ENCODE data around the gene TRAF3.
"Not testable (repeated sequence)": the region's sequence is repeated elsewhere in the genome, so short reads cannot be mapped to it uniquely, and the experiment has no call there.

The TRAF3 gene

GRCh38 chr14:102873131-102873530 lies 95.9 kb downstream of the TRAF3 start:
- no peaks in the 10 kb centered on the region for H3K9me3 ChIP-seq (ENCODE audit: control insufficient read depth in 1 of 2, low read length in 2 of 2)
- no peak overlapping the region for H3K9ac ChIP-seq (ENCODE audit: low read depth in 1 of 2, low read length in 2 of 2)
- no peak overlapping the region for H3K27ac ChIP-seq (ENCODE audit: low read depth, low read length)
- peaks cover 22 to 27% of the 10 kb centered on the region in 2 donors for H3K4me1 ChIP-seq (ENCODE audit: control insufficient read depth in 1 of 2, insufficient read depth in 2 of 2, low read length in 2 of 2)
- no peak overlapping the region for H3K4me3 ChIP-seq (ENCODE audit: low read depth in 1 of 2, low read length in 2 of 2)
- H3K27me3 ChIP-seq (ENCODE audit: control insufficient read depth in 1 of 2, insufficient read depth in 2 of 2, low read length in 2 of 2): no peaks in the 10 kb centered on the region
- H3K36me3 ChIP-seq (ENCODE audit: control insufficient read depth in 1 of 2, insufficient read depth in 2 of 2, low read length in 2 of 2): peaks cover 27 to 46% of the 10 kb centered on the region in 2 donors

- no peak overlapping the region for H3K4me3 ChIP-seq (ENCODE audit: low read depth in 1 of 2, low read length in 2 of 2)
- no peaks in the 10 kb centered on the region for H3K27me3 ChIP-seq (ENCODE audit: control insufficient read depth in 1 of 2, insufficient read depth in 2 of 2, low read length in 2 of 2)
- peaks cover 22 to 26% of the 10 kb centered on the region in 2 donors for H3K4me1 ChIP-seq (ENCODE audit: control insufficient read depth in 1 of 2, insufficient read depth in 2 of 2, low read length in 2 of 2)
- no peak overlapping the region for H3K9ac ChIP-seq (ENCODE audit: low read depth in 1 of 2, low read length in 2 of 2)
- H3K36me3 ChIP-seq (ENCODE audit: control insufficient read depth in 1 of 2, insufficient read depth in 2 of 2, low read length in 2 of 2): peaks cover 27 to 48% of the 10 kb centered on the region in 2 donors
- H3K9me3 ChIP-seq (ENCODE audit: control insufficient read depth in 1 of 2, low read length in 2 of 2): no peaks in the 10 kb centered on the region
- H3K27ac ChIP-seq (ENCODE audit: low read depth, low read length): peak overlapping the region; percentile 17
Measured at GRCh38 chr14:102873546-102874061, 96.4 kb downstream of the TRAF3 start.

- H3K9ac ChIP-seq (ENCODE audit: low read depth in 1 of 2, low read length in 2 of 2): no peak overlapping the region
- peaks cover 23 to 25% of the 10 kb centered on the region in 2 donors for H3K4me1 ChIP-seq (ENCODE audit: control insufficient read depth in 1 of 2, insufficient read depth in 2 of 2, low read length in 2 of 2)
- no peak overlapping the region for H3K27ac ChIP-seq (ENCODE audit: low read depth, low read length)
- no peak overlapping the region for H3K4me3 ChIP-seq (ENCODE audit: low read depth in 1 of 2, low read length in 2 of 2)
- H3K9me3 ChIP-seq (ENCODE audit: control insufficient read depth in 1 of 2, low read length in 2 of 2): no peaks in the 10 kb centered on the region
- H3K36me3 ChIP-seq (ENCODE audit: control insufficient read depth in 1 of 2, insufficient read depth in 2 of 2, low read length in 2 of 2): peaks cover 20 to 42% of the 10 kb centered on the region in 2 donors
- H3K27me3 ChIP-seq (ENCODE audit: control insufficient read depth in 1 of 2, insufficient read depth in 2 of 2, low read length in 2 of 2): no peaks in the 10 kb centered on the region
Measured at GRCh38 chr14:102875652-102876051, 98.4 kb downstream of the TRAF3 start.

GRCh38 chr14:102877511-102877910 lies 100.3 kb downstream of the TRAF3 start:
- H3K9ac ChIP-seq (ENCODE audit: low read depth in 1 of 2, low read length in 2 of 2); H3K9me3 ChIP-seq (ENCODE audit: control insufficient read depth in 1 of 2, low read length in 2 of 2); H3K27ac ChIP-seq (ENCODE audit: low read depth, low read length); H3K4me3 ChIP-seq (ENCODE audit: low read depth in 1 of 2, low read length in 2 of 2); H3K27me3 ChIP-seq (ENCODE audit: control insufficient read depth in 1 of 2, insufficient read depth in 2 of 2, low read length in 2 of 2): not testable (repeated sequence)
- Histone ChIP-seq H3K4me1 (ENCODE audit: control insufficient read depth in 1 of 2, insufficient read depth in 2 of 2, low read length in 2 of 2) (peaks cover 18% of the 10 kb centered on the region in 2 donors), H3K36me3 (ENCODE audit: control insufficient read depth in 1 of 2, insufficient read depth in 2 of 2, low read length in 2 of 2) (peaks cover 12 to 29% of the 10 kb centered on the region in 2 donors)

- H3K27ac ChIP-seq (ENCODE audit: low read depth, low read length): no peak overlapping the region
- no peaks in the 10 kb centered on the region for H3K27me3 ChIP-seq (ENCODE audit: control insufficient read depth in 1 of 2, insufficient read depth in 2 of 2, low read length in 2 of 2)
- no peak overlapping the region for H3K4me3 ChIP-seq (ENCODE audit: low read depth in 1 of 2, low read length in 2 of 2)
- H3K36me3 ChIP-seq (ENCODE audit: control insufficient read depth in 1 of 2, insufficient read depth in 2 of 2, low read length in 2 of 2): peaks cover 12 to 27% of the 10 kb centered on the region in 2 donors
- no peak overlapping the region for H3K9ac ChIP-seq (ENCODE audit: low read depth in 1 of 2, low read length in 2 of 2)
- no peaks in the 10 kb centered on the region for H3K9me3 ChIP-seq (ENCODE audit: control insufficient read depth in 1 of 2, low read length in 2 of 2)
- H3K4me1 ChIP-seq (ENCODE audit: control insufficient read depth in 1 of 2, insufficient read depth in 2 of 2, low read length in 2 of 2): peaks cover 11 to 12% of the 10 kb centered on the region in 2 donors
Measured at GRCh38 chr14:102878174-102878969, 101.1 kb downstream of the TRAF3 start.

- Histone ChIP-seq H3K4me1 (ENCODE audit: control insufficient read depth in 1 of 2, insufficient read depth in 2 of 2, low read length in 2 of 2) (peaks cover 4 to 5% of the 10 kb centered on the region in 2 donors), H3K27me3 (ENCODE audit: control insufficient read depth in 1 of 2, insufficient read depth in 2 of 2, low read length in 2 of 2) (no peaks in the 10 kb centered on the region), H3K27ac (ENCODE audit: low read depth, low read length) (no peak overlapping the region), H3K9ac (ENCODE audit: low read depth in 1 of 2, low read length in 2 of 2) (no peak overlapping the region), H3K9me3 (ENCODE audit: control insufficient read depth in 1 of 2, low read length in 2 of 2) (no peaks in the 10 kb centered on the region), H3K36me3 (ENCODE audit: control insufficient read depth in 1 of 2, insufficient read depth in 2 of 2, low read length in 2 of 2) (peaks cover 12 to 29% of the 10 kb centered on the region in 2 donors), H3K4me3 (ENCODE audit: low read depth in 1 of 2, low read length in 2 of 2) (no peak overlapping the region)
Measured at GRCh38 chr14:102878970-102879460, 101.8 kb downstream of the TRAF3 start.

GRCh38 chr14:102882226-102882906 lies 105.1 kb downstream of the TRAF3 start:
- peaks cover 4 to 9% of the 10 kb centered on the region in 2 donors for H3K4me1 ChIP-seq (ENCODE audit: control insufficient read depth in 1 of 2, insufficient read depth in 2 of 2, low read length in 2 of 2)
- H3K9ac ChIP-seq (ENCODE audit: low read depth in 1 of 2, low read length in 2 of 2): no peak overlapping the region
- H3K36me3 ChIP-seq (ENCODE audit: control insufficient read depth in 1 of 2, insufficient read depth in 2 of 2, low read length in 2 of 2): peaks cover 21 to 32% of the 10 kb centered on the region in 2 donors
- no peak overlapping the region for H3K4me3 ChIP-seq (ENCODE audit: low read depth in 1 of 2, low read length in 2 of 2)
- no peaks in the 10 kb centered on the region for H3K9me3 ChIP-seq (ENCODE audit: control insufficient read depth in 1 of 2, low read length in 2 of 2)
- H3K27ac ChIP-seq (ENCODE audit: low read depth, low read length): no peak overlapping the region
- no peaks in the 10 kb centered on the region for H3K27me3 ChIP-seq (ENCODE audit: control insufficient read depth in 1 of 2, insufficient read depth in 2 of 2, low read length in 2 of 2)

GRCh38 chr14:102883089-102883541 lies 105.9 kb downstream of the TRAF3 start:
- Histone ChIP-seq H3K36me3 (ENCODE audit: control insufficient read depth in 1 of 2, insufficient read depth in 2 of 2, low read length in 2 of 2) (peaks cover 23 to 32% of the 10 kb centered on the region in 2 donors), H3K9ac (ENCODE audit: low read depth in 1 of 2, low read length in 2 of 2) (no peak overlapping the region), H3K4me1 (ENCODE audit: control insufficient read depth in 1 of 2, insufficient read depth in 2 of 2, low read length in 2 of 2) (peaks cover 4 to 9% of the 10 kb centered on the region in 2 donors), H3K4me3 (ENCODE audit: low read depth in 1 of 2, low read length in 2 of 2) (no peak overlapping the region), H3K27ac (ENCODE audit: low read depth, low read length) (no peak overlapping the region), H3K9me3 (ENCODE audit: control insufficient read depth in 1 of 2, low read length in 2 of 2) (no peaks in the 10 kb centered on the region), H3K27me3 (ENCODE audit: control insufficient read depth in 1 of 2, insufficient read depth in 2 of 2, low read length in 2 of 2) (no peaks in the 10 kb centered on the region)

GRCh38 chr14:102883554-102883953 lies 106.3 kb downstream of the TRAF3 start:
- H3K9me3 ChIP-seq (ENCODE audit: control insufficient read depth in 1 of 2, low read length in 2 of 2): no peaks in the 10 kb centered on the region
- no peak overlapping the region for H3K4me3 ChIP-seq (ENCODE audit: low read depth in 1 of 2, low read length in 2 of 2)
- peaks cover 4 to 9% of the 10 kb centered on the region in 2 donors for H3K4me1 ChIP-seq (ENCODE audit: control insufficient read depth in 1 of 2, insufficient read depth in 2 of 2, low read length in 2 of 2)
- no peaks in the 10 kb centered on the region for H3K27me3 ChIP-seq (ENCODE audit: control insufficient read depth in 1 of 2, insufficient read depth in 2 of 2, low read length in 2 of 2)
- H3K27ac ChIP-seq (ENCODE audit: low read depth, low read length): no peak overlapping the region
- peaks cover 25 to 32% of the 10 kb centered on the region in 2 donors for H3K36me3 ChIP-seq (ENCODE audit: control insufficient read depth in 1 of 2, insufficient read depth in 2 of 2, low read length in 2 of 2)
- H3K9ac ChIP-seq (ENCODE audit: low read depth in 1 of 2, low read length in 2 of 2): no peak overlapping the region

Data from duodenal mucosa (tissue), 2 donors.